Measurements from ENCODE around the gene SNRNP40.

SNRNP40 gene

GRCh38 chr1:31231802-31232201, 64.8 kb downstream of the SNRNP40 start:
- no peak overlapping the region for H3K27ac ChIP-seq

GRCh38 chr1:31230378-31230777, 66.2 kb downstream of the SNRNP40 start:
- no peaks in the 10 kb centered on the region for H3K9me3 ChIP-seq (ENCODE audit: control insufficient read depth, low read length)
- no peak overlapping the region for H3K4me2 ChIP-seq (ENCODE audit: low read length)
- H3K36me3 ChIP-seq (ENCODE audit: control insufficient read depth, insufficient read depth, low read length): no peaks in the 10 kb centered on the region
- H3K4me1 ChIP-seq: no peaks in the 10 kb centered on the region
- TF ChIP-seq, protein P1, sequence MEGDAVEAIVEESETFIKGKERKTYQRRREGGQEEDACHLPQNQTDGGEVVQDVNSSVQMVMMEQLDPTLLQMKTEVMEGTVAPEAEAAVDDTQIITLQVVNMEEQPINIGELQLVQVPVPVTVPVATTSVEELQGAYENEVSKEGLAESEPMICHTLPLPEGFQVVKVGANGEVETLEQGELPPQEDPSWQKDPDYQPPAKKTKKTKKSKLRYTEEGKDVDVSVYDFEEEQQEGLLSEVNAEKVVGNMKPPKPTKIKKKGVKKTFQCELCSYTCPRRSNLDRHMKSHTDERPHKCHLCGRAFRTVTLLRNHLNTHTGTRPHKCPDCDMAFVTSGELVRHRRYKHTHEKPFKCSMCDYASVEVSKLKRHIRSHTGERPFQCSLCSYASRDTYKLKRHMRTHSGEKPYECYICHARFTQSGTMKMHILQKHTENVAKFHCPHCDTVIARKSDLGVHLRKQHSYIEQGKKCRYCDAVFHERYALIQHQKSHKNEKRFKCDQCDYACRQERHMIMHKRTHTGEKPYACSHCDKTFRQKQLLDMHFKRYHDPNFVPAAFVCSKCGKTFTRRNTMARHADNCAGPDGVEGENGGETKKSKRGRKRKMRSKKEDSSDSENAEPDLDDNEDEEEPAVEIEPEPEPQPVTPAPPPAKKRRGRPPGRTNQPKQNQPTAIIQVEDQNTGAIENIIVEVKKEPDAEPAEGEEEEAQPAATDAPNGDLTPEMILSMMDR (IDR thresholded peaks at IDR 0.05): no peak
- H3K27ac ChIP-seq: no peak overlapping the region
- H3K4me3 ChIP-seq (ENCODE audit: low read depth, low read length): no peak overlapping the region
- H3K9ac ChIP-seq: no peak overlapping the region
- no peaks in the 10 kb centered on the region for H3K79me2 ChIP-seq
- no peaks in the 10 kb centered on the region for H3K27me3 ChIP-seq (ENCODE audit: control insufficient read depth, insufficient read depth, low read length)
- no peak overlapping the region for H2AFZ ChIP-seq

More at GRCh38 chr1:31231802-31232201, 64.8 kb downstream of the SNRNP40 start:
- TF ChIP-seq, protein P1 (IDR thresholded peaks at IDR 0.05): no peak
- Histone ChIP-seq H3K79me2 (no peaks in the 10 kb centered on the region), H3K4me2 (ENCODE audit: low read length) (no peak overlapping the region), H3K4me3 (ENCODE audit: low read depth, low read length) (no peak overlapping the region), H2AFZ (no peak overlapping the region), H3K9ac (no peak overlapping the region), H3K9me3 (ENCODE audit: control insufficient read depth, low read length) (no peaks in the 10 kb centered on the region), H3K4me1 (no peaks in the 10 kb centered on the region), H3K27me3 (ENCODE audit: control insufficient read depth, insufficient read depth, low read length) (no peaks in the 10 kb centered on the region), H3K36me3 (ENCODE audit: control insufficient read depth, insufficient read depth, low read length) (no peaks in the 10 kb centered on the region)

- TF ChIP-seq, protein P1 (IDR thresholded peaks at IDR 0.05): no peak
- no peak overlapping the region for H3K9ac ChIP-seq
- H3K9me3 ChIP-seq (ENCODE audit: control insufficient read depth, low read length): no peaks in the 10 kb centered on the region
- H3K79me2 ChIP-seq: no peaks in the 10 kb centered on the region
- H3K4me2 ChIP-seq (ENCODE audit: low read length): no peak overlapping the region
- no peak overlapping the region for H3K27ac ChIP-seq
- no peaks in the 10 kb centered on the region for H3K4me1 ChIP-seq
- H3K4me3 ChIP-seq (ENCODE audit: low read depth, low read length): no peak overlapping the region
- no peak overlapping the region for H2AFZ ChIP-seq
- H3K27me3 ChIP-seq (ENCODE audit: control insufficient read depth, insufficient read depth, low read length): no peaks in the 10 kb centered on the region
- no peaks in the 10 kb centered on the region for H3K36me3 ChIP-seq (ENCODE audit: control insufficient read depth, insufficient read depth, low read length)
These were observed 67.6 kb downstream of the SNRNP40 start for GRCh38 chr1:31228986-31229385.

- Histone ChIP-seq H3K9me3 (ENCODE audit: control insufficient read depth, low read length) (no peaks in the 10 kb centered on the region), H3K9ac (no peak overlapping the region), H3K79me2 (no peaks in the 10 kb centered on the region), H3K4me3 (ENCODE audit: low read depth, low read length) (no peak overlapping the region), H2AFZ (no peak overlapping the region), H3K36me3 (ENCODE audit: control insufficient read depth, insufficient read depth, low read length) (no peaks in the 10 kb centered on the region), H3K27ac (no peak overlapping the region), H3K4me1 (no peaks in the 10 kb centered on the region), H3K4me2 (ENCODE audit: low read length) (no peak overlapping the region), H3K27me3 (ENCODE audit: control insufficient read depth, insufficient read depth, low read length) (no peaks in the 10 kb centered on the region)
- TF ChIP-seq, protein P1 (IDR thresholded peaks at IDR 0.05): no peak
These were observed 68.6 kb downstream of the SNRNP40 start for GRCh38 chr1:31227891-31228568.

DNA sequence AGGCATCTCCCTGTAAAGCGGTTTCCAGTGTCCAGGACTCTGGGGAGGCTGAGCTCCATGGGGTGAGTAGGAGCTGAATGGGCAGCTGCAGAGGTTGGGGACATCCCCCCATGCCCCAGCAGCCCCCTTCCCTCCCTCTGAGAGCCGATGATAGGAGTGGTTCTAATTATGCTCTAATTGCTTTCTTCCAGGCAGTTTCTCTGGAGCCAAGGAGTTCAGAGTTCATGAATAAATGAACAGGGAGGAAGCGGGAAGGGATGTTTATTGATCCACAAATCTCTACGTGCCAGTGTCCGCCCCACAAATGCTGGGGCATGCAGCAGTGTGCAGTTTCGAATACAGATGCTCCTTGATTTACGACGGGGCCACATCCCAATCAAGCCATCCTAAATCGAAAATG, 72.5 kb downstream of the SNRNP40 start:
- no peak overlapping the region for H3K4me3 ChIP-seq (ENCODE audit: low read depth, low read length)
- H3K4me1 ChIP-seq: no peaks in the 10 kb centered on the region
- H3K9ac ChIP-seq: no peak overlapping the region
- no peak overlapping the region for H3K4me2 ChIP-seq (ENCODE audit: low read length)
- no peaks in the 10 kb centered on the region for H3K9me3 ChIP-seq (ENCODE audit: control insufficient read depth, low read length)
- H3K36me3 ChIP-seq (ENCODE audit: control insufficient read depth, insufficient read depth, low read length): no peaks in the 10 kb centered on the region
- TF ChIP-seq, protein P1 (IDR thresholded peaks at IDR 0.05): no peak
- no peaks in the 10 kb centered on the region for H3K79me2 ChIP-seq
- H3K27me3 ChIP-seq (ENCODE audit: control insufficient read depth, insufficient read depth, low read length): no peaks in the 10 kb centered on the region
- no peak overlapping the region for H2AFZ ChIP-seq
- H3K27ac ChIP-seq: no peak overlapping the region

All from parathyroid adenoma (tissue), 2 donors.